Muscle of leg (tissue), 11 donors: ENCODE results near the gene MCHR1. TPM values are rescaled to one million over a fixed set of nuclear protein-coding genes. Genes with fewer than 3 reads are reported as not detected.

ENCODE experiments used
- DNase-seq: peaks from one replicate; pipeline ENCODE4 v3.0.0; 2013
- H3K27ac ChIP-seq: one replicate; pipeline ENCODE4 v1.5.1; 2013; ENCODE audit warnings: mild to moderate bottlenecking, low read length, control low read depth
- H3K27me3 ChIP-seq: one replicate; pipeline ENCODE4 v1.6.1; 2013; ENCODE audit warnings: low read length; ENCODE audit not compliant: control insufficient read depth, insufficient read depth
- H3K36me3 ChIP-seq: one replicate; pipeline ENCODE4 v1.6.1; 2013; ENCODE audit warnings: low read length; ENCODE audit not compliant: control insufficient read depth, insufficient read depth
- H3K4me1 ChIP-seq: one replicate; pipeline ENCODE4 v1.6.1; 2013; ENCODE audit warnings: low read length; ENCODE audit not compliant: control insufficient read depth, insufficient read depth
- H3K4me3 ChIP-seq: one replicate; pipeline ENCODE4 v1.5.1; 2013; ENCODE audit warnings: low read length, control low read depth
- H3K9me3 ChIP-seq: replicated peaks from 2 replicates; pipeline ENCODE4 v1.6.1; 2013; ENCODE audit warnings: low read depth, low read length; ENCODE audit not compliant: control insufficient read depth
- WGBS: methylation state at CpG from one replicate; pipeline ENCODE4 v1.1.5; 2013; ENCODE audit warnings: missing lambda C conversion rate; ENCODE audit not compliant: insufficient coverage; 5-methylcytosine and 5-hydroxymethylcytosine counted together
- polyA plus RNA-seq, 8 donors: library from polyadenylated mRNA; unstranded; fragments of 120-200 nt; gene quantifications; one replicate each; pipeline versions ENCODE4 v1.2.1 to v1.2.3, GENCODE V29; 2013; ENCODE audit warnings: inconsistent platforms in 1 of 8, low replicate concordance in 1 of 8; ENCODE audit not compliant: insufficient read length in 8 of 8, insufficient read depth in 1 of 8
- total RNA-seq: library from RNA; stranded (reverse); fragments of 120-200 nt; gene quantifications from one replicate; pipeline ENCODE4 v1.2.4, GENCODE V29; 2013

Gene MCHR1
- total and polyA plus RNA-seq, 9 donors, result 0.14 to 0.56 (median 0.26) TPM

- DNase-seq, result no peak
- H3K9me3 ChIP-seq, result no peaks in the 10 kb centered on the region
Measured at GRCh38 chr22:40721266-40721665, 42.0 kb downstream of the MCHR1 start.

GRCh38 chr22:40723396-40723933 is 44.2 kb downstream of the MCHR1 start:
- H3K27me3 ChIP-seq, result no peaks in the 10 kb centered on the region
- DNase-seq, result no peak
- WGBS, result 83% methylated on average over 10 of the region's 13 CpGs

More at GRCh38 chr22:40721266-40721665, 42.0 kb downstream of the MCHR1 start:
- no peaks in the 10 kb centered on the region for H3K36me3 ChIP-seq
- peaks cover 5% of the 10 kb centered on the region for H3K4me1 ChIP-seq
- 29% methylated on average over 2 of the region's 6 CpGs for WGBS
- H3K4me3 ChIP-seq, result no peak overlapping the region
- no peaks in the 10 kb centered on the region for H3K27me3 ChIP-seq
- H3K27ac ChIP-seq, result no peak overlapping the region

DNA sequence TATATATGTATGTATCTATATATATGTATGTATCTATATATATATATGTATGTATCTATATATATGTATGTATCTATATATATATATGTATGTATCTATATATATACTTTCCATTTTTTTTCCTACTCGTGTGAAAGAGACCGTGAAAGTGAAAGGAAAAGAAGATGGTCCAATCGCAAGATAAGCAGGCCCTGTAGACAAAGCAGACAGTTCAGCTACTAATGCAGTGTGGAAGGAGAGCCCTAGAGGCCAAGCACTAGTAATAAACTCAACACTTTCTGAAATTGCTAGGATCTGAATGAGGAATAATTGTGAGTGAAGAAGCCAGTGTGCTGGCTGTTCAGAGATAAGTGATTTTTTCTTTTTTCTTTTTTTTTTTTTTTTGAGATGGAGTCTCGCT is 47.2 kb downstream of the MCHR1 start:
- no peaks in the 10 kb centered on the region for H3K27me3 ChIP-seq
- no peak for DNase-seq
- H3K4me3 ChIP-seq, result no peak overlapping the region
- no peaks in the 10 kb centered on the region for H3K9me3 ChIP-seq
- no peaks in the 10 kb centered on the region for H3K4me1 ChIP-seq
- WGBS, result no CpG with 5 or more reads among the region's 4 CpGs
- H3K27ac ChIP-seq, result no peak overlapping the region
- no peaks in the 10 kb centered on the region for H3K36me3 ChIP-seq

More at GRCh38 chr22:40723396-40723933, 44.2 kb downstream of the MCHR1 start:
- peaks cover 5% of the 10 kb centered on the region for H3K4me1 ChIP-seq
- no peak overlapping the region for H3K4me3 ChIP-seq
- no peaks in the 10 kb centered on the region for H3K9me3 ChIP-seq
- H3K36me3 ChIP-seq, result no peaks in the 10 kb centered on the region
- H3K27ac ChIP-seq, result no peak overlapping the region

DNA sequence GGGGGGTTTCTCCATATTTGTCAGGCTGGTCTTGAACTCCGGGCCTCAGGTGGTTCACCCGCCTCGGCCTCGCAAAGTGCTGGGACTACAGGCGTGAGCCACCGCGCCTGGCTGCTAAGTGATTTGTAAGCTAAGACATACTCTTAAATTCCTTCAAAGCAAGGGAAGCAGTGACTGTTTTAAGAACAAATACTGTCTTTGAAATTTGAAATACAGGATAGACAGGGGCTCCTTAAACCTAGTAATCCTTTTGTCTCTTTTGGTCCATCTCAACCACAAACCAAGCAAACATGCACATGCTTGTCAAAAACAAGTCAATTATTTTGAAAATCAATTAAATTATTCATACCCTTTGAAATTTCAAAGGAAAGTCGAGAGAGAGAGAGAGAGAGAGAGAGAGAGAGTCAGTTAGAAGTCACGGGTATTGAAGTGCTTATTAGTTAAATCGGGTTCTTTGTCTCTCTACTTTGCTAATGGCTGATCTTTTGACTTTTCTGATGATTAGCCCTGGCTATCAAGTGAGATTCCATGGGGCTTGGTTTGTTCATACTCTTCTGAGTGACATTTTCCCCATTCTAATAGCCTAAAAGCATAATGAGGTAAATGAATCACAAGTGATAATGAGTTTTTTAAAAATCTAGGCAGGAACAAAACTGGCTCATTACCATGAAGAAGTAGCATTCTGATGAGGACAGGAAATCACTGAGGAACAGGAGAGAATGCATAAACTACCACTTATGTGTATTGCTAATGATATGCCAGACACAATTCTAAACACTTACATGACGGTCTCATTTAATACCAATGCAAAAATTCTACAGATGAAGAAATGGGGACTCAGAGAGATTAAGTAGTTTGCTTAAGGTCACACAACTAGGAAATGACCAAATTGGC is 48.0 kb downstream of the MCHR1 start:
- DNase-seq, result no peak
- no peak overlapping the region for H3K4me3 ChIP-seq
- no peaks in the 10 kb centered on the region for H3K27me3 ChIP-seq
- H3K4me1 ChIP-seq, result no peaks in the 10 kb centered on the region
- H3K9me3 ChIP-seq, result no peaks in the 10 kb centered on the region
- no peak overlapping the region for H3K27ac ChIP-seq
- H3K36me3 ChIP-seq, result no peaks in the 10 kb centered on the region
- WGBS, result 97% methylated on average over 5 of the region's 11 CpGs

DNA sequence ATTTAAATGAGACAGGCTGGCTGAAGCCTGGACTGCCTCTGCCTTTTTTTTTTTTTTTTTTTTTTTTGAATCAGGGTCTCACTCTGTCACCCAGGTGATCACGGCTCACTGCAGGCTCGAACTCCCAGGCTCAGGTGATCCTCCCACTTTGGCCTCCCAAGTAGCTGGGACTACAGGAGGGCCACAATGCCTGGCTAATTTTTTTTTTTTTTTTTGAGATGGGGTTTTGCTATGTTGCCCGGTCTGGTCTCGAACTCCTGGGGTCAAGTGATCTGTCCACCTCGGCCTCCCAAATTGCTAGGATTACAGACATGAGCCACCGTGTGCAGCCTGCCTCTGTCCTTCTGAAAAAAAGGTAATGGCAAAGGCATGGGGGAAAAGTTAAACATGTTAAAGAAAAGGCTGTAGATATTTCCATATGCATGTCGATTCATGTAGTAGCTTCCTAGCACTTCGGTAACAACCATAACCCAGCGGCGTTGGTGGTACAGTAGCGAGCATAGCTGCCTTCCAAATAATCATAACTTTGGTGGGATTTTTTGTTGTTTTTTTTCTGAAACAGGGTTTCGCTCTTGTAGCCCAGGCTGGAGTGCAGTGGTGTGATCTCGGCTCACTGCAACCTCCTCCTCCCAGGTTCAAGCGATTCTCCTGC is 48.8 kb downstream of the MCHR1 start:
- peaks cover 2% of the 10 kb centered on the region for H3K4me1 ChIP-seq
- H3K27me3 ChIP-seq, result no peaks in the 10 kb centered on the region
- no peak overlapping the region for H3K4me3 ChIP-seq
- H3K36me3 ChIP-seq, result no peaks in the 10 kb centered on the region
- H3K27ac ChIP-seq, result no peak overlapping the region
- WGBS, result 57% methylated on average over 2 of the region's 14 CpGs
- H3K9me3 ChIP-seq, result no peaks in the 10 kb centered on the region
- DNase-seq, result no peak

DNA sequence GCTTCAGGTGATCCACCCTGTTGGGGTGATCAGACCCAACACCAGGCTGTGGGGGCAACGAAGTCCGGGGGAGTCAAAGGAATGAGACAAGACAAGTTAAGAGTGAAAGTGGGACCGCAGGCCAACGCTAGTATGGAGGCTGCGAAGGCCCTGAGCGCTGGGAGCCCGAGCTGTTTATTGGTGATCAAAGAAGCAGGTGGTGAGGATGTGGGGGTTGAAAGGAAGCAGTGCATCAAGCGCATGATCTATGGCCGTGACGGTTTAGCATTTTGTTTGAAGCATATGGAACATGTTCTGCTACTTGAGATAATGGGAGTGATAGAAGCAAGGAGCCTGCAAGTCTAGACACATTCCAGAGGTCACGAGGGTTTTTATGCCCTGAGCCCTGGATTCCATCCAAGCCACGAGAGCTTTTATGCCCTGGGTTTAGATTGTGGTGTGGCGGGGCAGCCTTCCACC is 49.5 kb downstream of the MCHR1 start:
- no peaks in the 10 kb centered on the region for H3K36me3 ChIP-seq
- 32% methylated on average over 11 of the region's 13 CpGs for WGBS
- no peak overlapping the region for H3K4me3 ChIP-seq
- H3K27ac ChIP-seq, result no peak overlapping the region
- no peaks in the 10 kb centered on the region for H3K9me3 ChIP-seq
- H3K4me1 ChIP-seq, result peaks cover 2% of the 10 kb centered on the region
- no peaks in the 10 kb centered on the region for H3K27me3 ChIP-seq
- DNase-seq, result no peak

DNA sequence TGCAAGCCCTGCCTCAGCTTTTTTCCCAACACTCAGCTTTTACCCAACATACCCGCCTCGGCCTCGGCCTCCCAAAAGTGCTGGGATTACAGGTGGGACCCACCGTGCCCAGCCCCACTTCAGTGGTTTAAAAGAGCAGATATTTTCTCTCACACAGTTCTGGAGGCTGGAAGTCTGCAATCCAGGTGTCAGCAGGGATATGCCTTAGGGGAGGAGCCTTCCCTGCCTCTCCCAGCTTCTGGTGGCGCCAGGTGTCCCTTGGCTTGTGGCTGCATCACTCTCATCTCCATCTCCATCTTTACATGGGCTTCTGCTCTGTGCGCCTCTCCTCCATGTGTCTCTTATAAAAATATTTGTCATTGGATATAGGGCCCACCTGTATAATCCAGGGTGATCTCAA is 50.0 kb downstream of the MCHR1 start:
- Histone ChIP-seq H3K4me3 (no peak overlapping the region), H3K36me3 (no peaks in the 10 kb centered on the region), H3K27me3 (no peaks in the 10 kb centered on the region), H3K27ac (no peak overlapping the region), H3K9me3 (no peaks in the 10 kb centered on the region), H3K4me1 (peaks cover 2% of the 10 kb centered on the region)
- DNase-seq, result no peak
- 83% methylated on average over 1 of the region's 6 CpGs for WGBS

Other genes with a start within 250 kb of the MCHR1 start
- 19.0 TPM for gene MRTFA, start 42.8 kb upstream of the MCHR1 start, total RNA-seq
- gene MRTFA, start 42.8 kb upstream of the MCHR1 start, polyA plus RNA-seq, result 10 to 100 TPM; 21.5 to 35.7 (median 30.1) TPM
- 19.2 TPM for gene SLC25A17, start 139.9 kb downstream of the MCHR1 start, total RNA-seq
- gene SLC25A17, start 139.9 kb downstream of the MCHR1 start, polyA plus RNA-seq, result 10 to 100 TPM; 19.5 to 25.8 (median 22.4) TPM
- gene ST13, start 177.2 kb downstream of the MCHR1 start, total RNA-seq, result 347 TPM
- 100 to 1,000 TPM; 353 to 484 (median 435) TPM for gene ST13, start 177.2 kb downstream of the MCHR1 start, polyA plus RNA-seq
- gene XPNPEP3, start 177.7 kb downstream of the MCHR1 start, total RNA-seq, result 8.2 TPM
- gene XPNPEP3, start 177.7 kb downstream of the MCHR1 start, polyA plus RNA-seq, result 10 to 100 TPM in 5 of 8 donors, 1 to 10 TPM in 3; 7.8 to 12.8 (median 10.1) TPM
- not detected for gene DNAJB7, start 182.6 kb downstream of the MCHR1 start, total RNA-seq
- under 1 TPM; 0.13 to 0.76 (median 0.34) TPM for gene DNAJB7, start 182.6 kb downstream of the MCHR1 start, polyA plus RNA-seq